ENCODE data around the gene WBP1. TPM values are rescaled to one million over a fixed set of nuclear protein-coding genes. Genes with fewer than 3 reads are reported as not detected.

WBP1 gene
- 100 to 1,000 TPM in 2 of 4 donors, 10 to 100 TPM in 2; 60.7 to 119 (median 102) TPM for total RNA-seq

DNA sequence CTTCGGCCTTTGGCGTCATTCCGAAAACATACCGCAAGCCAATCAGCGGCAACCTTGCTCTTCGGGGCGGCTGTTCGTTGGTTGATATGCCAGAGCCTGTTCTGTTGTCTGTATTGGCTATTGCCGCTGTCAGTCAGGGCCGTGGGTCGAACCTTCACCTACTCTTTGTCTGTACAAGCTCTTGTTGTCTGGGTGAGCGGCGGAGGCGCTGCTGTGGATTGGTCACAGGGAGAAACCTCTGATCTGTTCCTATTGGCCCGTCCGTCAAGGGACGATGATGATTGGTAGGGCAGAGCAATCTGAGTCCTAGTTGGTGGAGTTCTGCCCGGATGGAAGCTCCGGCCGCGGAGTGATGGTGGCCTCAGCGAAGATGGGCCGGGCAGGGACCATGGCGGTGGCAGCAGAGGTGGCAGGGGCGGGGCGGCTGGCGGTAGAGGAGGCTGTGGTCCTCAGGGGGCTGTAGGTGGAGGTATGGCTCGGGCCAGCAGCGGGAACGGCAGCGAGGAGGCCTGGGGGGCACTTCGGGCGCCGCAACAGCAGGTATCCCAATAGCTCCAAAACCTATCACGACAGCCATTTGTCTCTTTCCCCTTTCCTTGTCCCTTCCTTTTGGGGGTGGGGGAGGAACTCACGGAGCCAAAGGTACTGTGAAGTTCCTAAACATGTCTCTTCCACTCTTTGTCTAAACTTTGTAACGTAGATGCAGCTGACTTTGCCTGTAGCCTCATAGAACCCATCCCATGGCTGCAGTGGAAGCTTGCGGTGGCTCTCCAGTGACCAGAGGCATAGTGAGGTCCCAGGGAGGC, at the start of gene WBP1:
Gene WBP1 (plus strand): TSS at position 307 of the 806 bp plus-strand sequence. CDS start 165 bp downstream, at position 472.
- DNase-seq, result peak; percentile 100
- WGBS, 2 donors, result 1% methylated on average over 13 to 30 of the region's 38 CpGs
- H3K27ac ChIP-seq, result peak within 1 kb of the TSS; percentile 97 to 98 (median 98)
- H3K9me3 ChIP-seq, result no peaks in the 10 kb centered on the region
- H3K4me1 ChIP-seq, result peaks cover 23 to 30% of the 10 kb centered on the region in 2 donors
- peaks cover 7 to 12% of the 10 kb centered on the region in 2 donors for H3K36me3 ChIP-seq
- intact Hi-C loops (cut with DNase I), result no loop called here
- peak within 1 kb of the TSS; percentile 34 to 69 (median 63) for H3K4me3 ChIP-seq (replicated peaks in 1 of 3)
- TF ChIP-seq POLR2A (IDR thresholded peaks at IDR 0.05), result peak in 1 of 2 donors; percentile 71
- TF ChIP-seq, protein P1, sequence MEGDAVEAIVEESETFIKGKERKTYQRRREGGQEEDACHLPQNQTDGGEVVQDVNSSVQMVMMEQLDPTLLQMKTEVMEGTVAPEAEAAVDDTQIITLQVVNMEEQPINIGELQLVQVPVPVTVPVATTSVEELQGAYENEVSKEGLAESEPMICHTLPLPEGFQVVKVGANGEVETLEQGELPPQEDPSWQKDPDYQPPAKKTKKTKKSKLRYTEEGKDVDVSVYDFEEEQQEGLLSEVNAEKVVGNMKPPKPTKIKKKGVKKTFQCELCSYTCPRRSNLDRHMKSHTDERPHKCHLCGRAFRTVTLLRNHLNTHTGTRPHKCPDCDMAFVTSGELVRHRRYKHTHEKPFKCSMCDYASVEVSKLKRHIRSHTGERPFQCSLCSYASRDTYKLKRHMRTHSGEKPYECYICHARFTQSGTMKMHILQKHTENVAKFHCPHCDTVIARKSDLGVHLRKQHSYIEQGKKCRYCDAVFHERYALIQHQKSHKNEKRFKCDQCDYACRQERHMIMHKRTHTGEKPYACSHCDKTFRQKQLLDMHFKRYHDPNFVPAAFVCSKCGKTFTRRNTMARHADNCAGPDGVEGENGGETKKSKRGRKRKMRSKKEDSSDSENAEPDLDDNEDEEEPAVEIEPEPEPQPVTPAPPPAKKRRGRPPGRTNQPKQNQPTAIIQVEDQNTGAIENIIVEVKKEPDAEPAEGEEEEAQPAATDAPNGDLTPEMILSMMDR (IDR thresholded peaks at IDR 0.05), result no peak
- no peaks in the 10 kb centered on the region for H3K27me3 ChIP-seq

DNA sequence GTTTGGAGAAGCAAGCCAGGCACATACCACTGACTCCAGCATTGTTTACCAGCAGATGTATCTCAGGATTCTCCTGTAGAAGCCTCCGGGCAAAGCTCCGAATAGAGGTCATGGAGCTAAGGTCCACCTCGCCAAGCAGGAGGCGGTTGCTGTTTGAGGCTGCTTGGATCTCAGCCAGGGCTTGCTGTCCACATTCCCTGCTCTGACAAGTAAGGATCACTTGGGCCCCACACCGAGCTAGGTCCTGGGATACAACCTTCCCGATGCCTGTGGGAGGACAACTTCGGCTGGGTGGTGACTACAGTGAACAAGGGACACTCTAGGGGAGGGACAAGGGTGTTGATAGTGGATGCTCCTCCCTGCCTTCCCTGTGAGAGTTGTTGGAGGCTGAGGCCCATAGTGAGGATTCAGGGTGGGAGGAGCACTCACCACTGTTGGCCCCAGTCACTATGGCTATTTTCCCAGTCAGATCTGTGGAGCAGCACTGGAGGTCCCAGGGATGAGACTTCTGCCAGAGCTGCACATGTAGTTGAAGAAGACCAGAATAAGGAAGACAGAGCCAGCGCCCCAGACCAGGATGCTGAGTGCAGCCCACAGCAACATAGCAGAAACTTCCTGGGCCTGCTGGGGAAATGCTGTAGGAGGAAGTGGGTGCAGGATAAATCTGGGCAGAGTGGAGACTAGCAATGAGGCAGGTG, 45.1 kb upstream of the WBP1 start:
- TF ChIP-seq, protein P1 (IDR thresholded peaks at IDR 0.05), result no peak

DNA sequence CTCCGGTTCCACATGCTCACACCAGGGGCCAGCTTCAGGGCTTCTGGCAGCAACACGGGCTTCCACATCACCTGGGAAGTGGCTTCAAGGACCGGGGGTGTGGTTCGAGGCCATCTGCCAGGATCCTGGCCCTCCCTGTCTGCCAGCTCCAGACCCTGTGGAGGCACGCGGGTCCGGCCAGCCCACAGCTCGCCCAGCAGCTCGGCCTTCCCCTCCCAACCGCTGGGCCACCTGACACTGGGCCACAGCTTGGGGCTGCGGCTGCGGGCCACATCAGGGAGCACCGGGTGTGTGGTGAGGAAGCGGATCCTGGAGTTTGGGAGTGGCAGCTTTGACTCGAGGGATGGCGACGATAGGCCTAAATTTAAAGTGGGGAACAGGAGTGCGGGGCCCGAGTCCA, 43.8 kb upstream of the WBP1 start:
- Histone ChIP-seq H3K4me3 (replicated peaks in 1 of 3) (peak overlapping the region in 1 of 3 donors; percentile 39), H3K4me1 (peaks cover 17 to 20% of the 10 kb centered on the region in 2 donors), H3K36me3 (no peaks in the 10 kb centered on the region), H3K9me3 (no peaks in the 10 kb centered on the region), H3K27me3 (no peaks in the 10 kb centered on the region), H3K27ac (no peak overlapping the region)
- TF ChIP-seq, protein P1 (IDR thresholded peaks at IDR 0.05), result no peak
- TF ChIP-seq POLR2A (IDR thresholded peaks at IDR 0.05), result no peak
- DNase-seq, result peak; percentile 20 to 48
- intact Hi-C loops (cut with DNase I), result no loop called here
- WGBS, 2 donors, result 45 to 48% methylated on average over 12 to 16 of the region's 19 CpGs

More for the DNA sequence above, 45.1 kb upstream of the WBP1 start:
- no peak overlapping the region for H3K4me3 ChIP-seq (replicated peaks in 1 of 3)
- no peaks in the 10 kb centered on the region for H3K9me3 ChIP-seq
- WGBS, 2 donors, result 74 to 88% methylated on average over 8 of the region's 8 CpGs
- no peak for DNase-seq
- H3K27me3 ChIP-seq, result no peaks in the 10 kb centered on the region
- intact Hi-C loops (cut with DNase I), result no loop called here
- H3K27ac ChIP-seq, result no peak overlapping the region
- peaks cover 17 to 20% of the 10 kb centered on the region in 2 donors for H3K4me1 ChIP-seq
- no peaks in the 10 kb centered on the region for H3K36me3 ChIP-seq

DNA sequence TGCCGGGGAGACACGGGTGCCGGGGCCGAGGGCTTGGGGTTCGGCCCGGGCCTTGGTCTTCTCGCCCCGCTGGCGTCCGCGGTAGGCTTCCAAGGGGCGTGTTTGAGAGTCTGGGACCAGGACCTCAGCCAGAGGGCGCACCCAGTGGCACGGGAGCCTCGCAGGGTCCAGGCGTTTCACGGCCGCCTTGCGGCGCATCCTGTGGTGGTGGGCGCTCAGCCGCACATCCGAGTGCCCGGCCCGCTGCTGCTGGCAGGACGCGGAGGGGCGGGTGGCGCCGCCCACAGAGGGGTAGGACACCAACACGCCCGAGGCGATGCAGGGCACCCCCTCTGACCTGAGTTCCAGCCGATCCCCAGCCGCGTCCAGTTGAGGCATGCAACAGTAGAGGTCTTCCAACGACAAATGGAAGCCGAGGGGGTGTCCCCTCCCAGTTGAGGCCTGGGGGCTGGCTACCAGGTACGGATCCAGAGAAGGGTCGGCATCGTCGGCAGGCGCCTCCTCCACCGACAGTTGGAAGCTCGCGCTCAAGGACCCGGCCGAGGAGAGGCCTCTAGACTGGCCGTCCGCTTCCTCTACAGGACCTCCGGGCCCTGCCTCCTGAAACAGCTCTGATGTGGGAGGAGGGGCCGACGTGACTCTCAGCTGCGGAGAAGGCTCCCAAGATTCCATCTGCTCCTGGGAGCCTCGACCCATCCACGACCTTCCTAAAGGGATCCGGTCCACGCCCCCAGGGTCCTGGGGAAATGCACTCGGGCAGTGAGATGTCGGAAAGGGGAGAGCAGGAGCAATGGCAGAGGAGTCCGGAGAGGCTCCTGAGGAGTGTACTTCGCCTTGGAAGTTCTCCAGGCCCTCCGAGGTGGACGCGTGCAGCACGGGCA, 43.1 kb upstream of the WBP1 start:
- 7 to 26% methylated on average over 12 to 28 of the region's 66 CpGs for WGBS, 2 donors
- intact Hi-C loops (cut with DNase I), result no loop called here
- Histone ChIP-seq H3K4me3 (replicated peaks in 1 of 3) (peak overlapping the region; percentile 1 to 39 (median 29)), H3K4me1 (peaks cover 17 to 20% of the 10 kb centered on the region in 2 donors), H3K27me3 (no peaks in the 10 kb centered on the region), H3K36me3 (no peaks in the 10 kb centered on the region), H3K9me3 (no peaks in the 10 kb centered on the region), H3K27ac (no peak overlapping the region)
- peak; percentile 49 to 55 for DNase-seq
- TF ChIP-seq, protein P1 (IDR thresholded peaks at IDR 0.05), result peak in 5 of 6 experiments; percentile 16 to 39 (median 29)
- TF ChIP-seq POLR2A (IDR thresholded peaks at IDR 0.05), result no peak

Data from thyroid gland (tissue), 4 donors.